Stimulated activated CD4-positive, alpha-beta T cell treated with anti-CD3 and anti-CD28 coated beads, Interleukin-15, amount 100 ng/mL, for 1 hour (primary cell): ENCODE measurements around the gene IMMP2L.

ENCODE experiments used
- DNase-seq, 2 donors: peaks; one replicate each; pipeline ENCODE4 v3.0.0-alpha.2; 2020; ENCODE audit warnings: low read depth in 1 of 2, low spot score in 1 of 2

Gene IMMP2L

GRCh38 chr7:111224354-111225231 lies 337.7 kb downstream of the IMMP2L start:
- no peak for DNase-seq

GRCh38 chr7:111223802-111224253 lies 338.5 kb downstream of the IMMP2L start:
- no peak for DNase-seq

- no peak for DNase-seq
Measured at GRCh38 chr7:111215550-111215949, 346.7 kb downstream of the IMMP2L start.

GRCh38 chr7:111212857-111213523 lies 349.3 kb downstream of the IMMP2L start:
- no peak for DNase-seq

- no peak for DNase-seq
Measured at GRCh38 chr7:111210996-111211395, 351.3 kb downstream of the IMMP2L start.

GRCh38 chr7:111210043-111210442 lies 352.2 kb downstream of the IMMP2L start:
- DNase-seq, result no peak

GRCh38 chr7:111205251-111205650 lies 357.0 kb downstream of the IMMP2L start:
- DNase-seq, result no peak

GRCh38 chr7:111202321-111202720 lies 360.0 kb downstream of the IMMP2L start:
- DNase-seq, result no peak

- DNase-seq, result no peak
Measured at GRCh38 chr7:111199643-111200042, 362.6 kb downstream of the IMMP2L start.

- no peak for DNase-seq
Measured at GRCh38 chr7:111198255-111198654, 364.0 kb downstream of the IMMP2L start.

- DNase-seq, result no peak
Measured at GRCh38 chr7:111196655-111197054, 365.6 kb downstream of the IMMP2L start.

- no peak for DNase-seq
Measured at GRCh38 chr7:111192614-111193413, 369.5 kb downstream of the IMMP2L start.

GRCh38 chr7:111190804-111191203 lies 371.5 kb downstream of the IMMP2L start:
- no peak for DNase-seq

- DNase-seq, result no peak
Measured at GRCh38 chr7:111184987-111185386, 377.3 kb downstream of the IMMP2L start.

GRCh38 chr7:111183321-111183720 lies 379.0 kb downstream of the IMMP2L start:
- no peak for DNase-seq

GRCh38 chr7:111180338-111180737 lies 382.0 kb downstream of the IMMP2L start:
- DNase-seq, result no peak

- DNase-seq, result no peak
Measured at GRCh38 chr7:111175908-111176441, 386.3 kb downstream of the IMMP2L start.

- DNase-seq, result no peak
Measured at GRCh38 chr7:111174510-111174909, 387.8 kb downstream of the IMMP2L start.

- DNase-seq, result no peak
Measured at GRCh38 chr7:111173990-111174389, 388.3 kb downstream of the IMMP2L start.

- no peak for DNase-seq
Measured at GRCh38 chr7:111173528-111173927, 388.8 kb downstream of the IMMP2L start.

GRCh38 chr7:111172564-111173257 lies 389.6 kb downstream of the IMMP2L start:
- no peak for DNase-seq
